ENCODE results near the gene LYPD6B.

DNA sequence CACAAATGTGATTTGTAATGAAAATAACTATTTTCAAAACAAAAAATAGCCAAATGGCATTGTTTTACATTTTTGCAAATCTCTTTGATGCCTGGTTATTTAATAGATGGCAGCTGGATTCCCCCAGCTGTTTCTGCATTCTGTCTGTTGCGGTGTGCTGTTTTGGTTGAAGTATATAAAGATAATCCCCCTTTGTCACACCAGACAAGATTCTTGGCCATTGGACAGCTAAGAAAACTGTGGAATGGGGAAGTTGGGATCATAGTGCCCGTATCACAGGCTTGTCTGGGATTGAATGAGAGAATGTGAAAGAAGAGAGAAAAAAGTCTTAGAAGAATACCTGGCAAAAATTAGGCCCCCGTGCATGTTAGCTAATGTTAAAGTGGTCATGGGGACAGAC lies 19.5 kb upstream of the LYPD6B start:
- TF ChIP-seq, protein P1, sequence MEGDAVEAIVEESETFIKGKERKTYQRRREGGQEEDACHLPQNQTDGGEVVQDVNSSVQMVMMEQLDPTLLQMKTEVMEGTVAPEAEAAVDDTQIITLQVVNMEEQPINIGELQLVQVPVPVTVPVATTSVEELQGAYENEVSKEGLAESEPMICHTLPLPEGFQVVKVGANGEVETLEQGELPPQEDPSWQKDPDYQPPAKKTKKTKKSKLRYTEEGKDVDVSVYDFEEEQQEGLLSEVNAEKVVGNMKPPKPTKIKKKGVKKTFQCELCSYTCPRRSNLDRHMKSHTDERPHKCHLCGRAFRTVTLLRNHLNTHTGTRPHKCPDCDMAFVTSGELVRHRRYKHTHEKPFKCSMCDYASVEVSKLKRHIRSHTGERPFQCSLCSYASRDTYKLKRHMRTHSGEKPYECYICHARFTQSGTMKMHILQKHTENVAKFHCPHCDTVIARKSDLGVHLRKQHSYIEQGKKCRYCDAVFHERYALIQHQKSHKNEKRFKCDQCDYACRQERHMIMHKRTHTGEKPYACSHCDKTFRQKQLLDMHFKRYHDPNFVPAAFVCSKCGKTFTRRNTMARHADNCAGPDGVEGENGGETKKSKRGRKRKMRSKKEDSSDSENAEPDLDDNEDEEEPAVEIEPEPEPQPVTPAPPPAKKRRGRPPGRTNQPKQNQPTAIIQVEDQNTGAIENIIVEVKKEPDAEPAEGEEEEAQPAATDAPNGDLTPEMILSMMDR (IDR thresholded peaks at IDR 0.05; ENCODE audit: low read length): no peak
- no peak for TF ChIP-seq EZH2 (IDR thresholded peaks at IDR 0.05; ENCODE audit: borderline replicate concordance, low read length)

All from OCI-LY1 (cell line).